Esophagus (tissue), 2 donors: ENCODE results near the gene MTRR. TPM values are rescaled to one million over a fixed set of nuclear protein-coding genes. Genes with fewer than 3 reads are reported as not detected.
A peak's percentile ranks its signal among the peaks of the same experiment; 100 is the strongest.

ENCODE experiments used
- H3K27ac ChIP-seq, 2 donors: one replicate each; pipeline ENCODE4 v1.5.1; 2013; ENCODE audit warnings: low read depth in 2 of 2, mild to moderate bottlenecking in 2 of 2, inconsistent platforms in 1 of 2, low read length in 1 of 2, moderate library complexity in 1 of 2
- H3K27me3 ChIP-seq, 2 donors: one replicate each; pipeline ENCODE4 v1.6.1; 2013; ENCODE audit warnings: low read length in 2 of 2, control low read depth in 1 of 2, mild to moderate bottlenecking in 1 of 2; ENCODE audit not compliant: insufficient read depth in 2 of 2, control insufficient read depth in 1 of 2
- H3K36me3 ChIP-seq, 2 donors: one replicate each; pipeline ENCODE4 v1.6.1; 2013; ENCODE audit warnings: low read length in 1 of 2; ENCODE audit not compliant: control insufficient read depth in 2 of 2, insufficient read depth in 2 of 2
- H3K4me1 ChIP-seq, 2 donors: one replicate each; pipeline ENCODE4 v1.6.1; 2013; ENCODE audit warnings: low read length in 1 of 2; ENCODE audit not compliant: control insufficient read depth in 2 of 2, insufficient read depth in 2 of 2
- H3K4me3 ChIP-seq, 2 donors: one replicate each; pipeline ENCODE4 v1.5.1; 2013; ENCODE audit warnings: low read length in 2 of 2, mild to moderate bottlenecking in 2 of 2, low read depth in 1 of 2, moderate library complexity in 1 of 2
- H3K9me3 ChIP-seq, 2 donors: one replicate each; pipeline ENCODE4 v1.6.1; 2013; ENCODE audit warnings: mild to moderate bottlenecking in 2 of 2, low read depth in 1 of 2, low read length in 1 of 2, moderate library complexity in 1 of 2; ENCODE audit not compliant: control insufficient read depth in 2 of 2, insufficient read depth in 1 of 2
- WGBS, 2 donors: extraction: QIAGEN DNeasy Blood & Tissue Kit; methylation state at CpG; one replicate each; pipeline ENCODE4 v1.1.7; 2013; 5-methylcytosine and 5-hydroxymethylcytosine counted together
- polyA plus RNA-seq, 2 donors: library from polyadenylated mRNA; stranded (reverse); fragments of 200-250 nt; gene quantifications; one replicate each; pipeline ENCODE4 v1.2.3, GENCODE V29; 2013
- donor health status: healthy with polysubstance abuse.
- donor health status: Bipolar disorder and iron deficiency.

Gene MTRR
- polyA plus RNA-seq, 2 donors, result 4.8 to 11.8 TPM

DNA sequence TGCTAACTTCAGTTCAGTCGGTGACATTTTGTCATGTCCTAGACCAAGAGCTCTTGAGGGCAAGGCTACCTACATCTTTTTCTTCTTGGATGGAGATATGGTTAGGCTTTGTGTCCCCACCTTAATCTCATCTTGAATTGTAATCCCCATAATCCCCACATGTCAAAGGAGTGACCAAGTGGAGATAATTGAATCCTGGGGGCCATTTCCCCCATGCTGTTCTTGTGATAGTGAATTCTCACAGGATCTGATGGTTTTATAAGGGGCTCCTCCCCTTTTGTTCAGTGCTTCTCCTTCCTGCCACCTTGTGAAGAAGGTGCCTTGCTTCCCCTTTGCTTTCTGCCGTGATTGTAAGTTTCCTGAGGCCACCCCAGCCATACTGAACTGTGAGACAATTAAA lies 16.0 kb upstream of the MTRR start:
- H3K27ac ChIP-seq, result no peak overlapping the region
- no peaks in the 10 kb centered on the region for H3K27me3 ChIP-seq
- no peak overlapping the region for H3K4me3 ChIP-seq
- WGBS, 2 donors, result 86 to 88% methylated on average over 2 of the region's 2 CpGs
- H3K9me3 ChIP-seq, result no peaks in the 10 kb centered on the region
- H3K36me3 ChIP-seq, result no peaks in the 10 kb centered on the region
- peaks cover 4 to 5% of the 10 kb centered on the region in 2 donors for H3K4me1 ChIP-seq

DNA sequence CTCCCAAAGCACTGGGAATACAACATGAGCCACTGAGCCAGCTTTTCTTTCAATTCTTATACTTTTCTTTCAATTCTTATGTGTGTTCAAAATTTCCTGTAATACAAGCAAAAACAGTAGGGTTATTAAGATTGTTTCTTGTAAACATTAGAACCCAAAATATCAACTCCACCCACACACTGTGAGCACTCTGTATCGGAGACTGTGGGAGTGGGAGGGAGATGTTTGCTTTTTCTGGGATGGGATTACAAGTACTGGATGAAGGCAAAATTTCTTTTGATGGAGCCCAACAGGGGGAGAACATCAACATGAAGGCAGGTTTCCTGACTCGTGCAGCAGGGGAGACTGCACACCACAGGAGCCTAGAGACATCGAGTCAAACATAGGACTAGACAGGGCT lies 13.3 kb upstream of the MTRR start:
- no peaks in the 10 kb centered on the region for H3K9me3 ChIP-seq
- no peak overlapping the region for H3K4me3 ChIP-seq
- WGBS, 2 donors, result 57 to 72% methylated on average over 3 of the region's 3 CpGs
- no peaks in the 10 kb centered on the region for H3K27me3 ChIP-seq
- H3K36me3 ChIP-seq, result peaks cover 2 to 5% of the 10 kb centered on the region in 2 donors
- peaks cover 0 to 2% of the 10 kb centered on the region in 2 donors for H3K4me1 ChIP-seq
- no peak overlapping the region for H3K27ac ChIP-seq

DNA sequence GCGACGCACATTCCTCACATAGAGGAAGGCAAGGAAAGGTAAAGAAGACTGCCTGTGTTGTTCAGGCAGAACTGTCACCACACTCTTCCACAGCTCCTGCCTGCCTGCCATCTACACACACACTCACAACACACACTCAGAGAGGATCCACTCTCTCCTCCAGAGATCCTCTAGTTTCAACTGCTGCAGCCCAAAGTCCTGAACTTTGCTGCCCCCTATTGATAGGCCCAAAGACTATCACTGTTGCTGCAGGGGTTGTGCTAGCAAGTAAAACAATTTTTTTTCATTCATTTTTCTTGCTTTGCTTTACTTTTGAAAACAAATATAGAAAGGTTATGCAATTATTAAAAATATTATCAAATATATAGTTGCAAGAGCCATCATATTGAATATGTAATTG lies 12.1 kb upstream of the MTRR start:
- no peak overlapping the region for H3K4me3 ChIP-seq
- WGBS, 2 donors, result 94 to 100% methylated on average over 2 of the region's 2 CpGs
- H3K36me3 ChIP-seq, result peaks cover 3 to 6% of the 10 kb centered on the region in 2 donors
- no peaks in the 10 kb centered on the region for H3K27me3 ChIP-seq
- peaks cover 0 to 2% of the 10 kb centered on the region in 2 donors for H3K4me1 ChIP-seq
- H3K27ac ChIP-seq, result no peak overlapping the region
- no peaks in the 10 kb centered on the region for H3K9me3 ChIP-seq

DNA sequence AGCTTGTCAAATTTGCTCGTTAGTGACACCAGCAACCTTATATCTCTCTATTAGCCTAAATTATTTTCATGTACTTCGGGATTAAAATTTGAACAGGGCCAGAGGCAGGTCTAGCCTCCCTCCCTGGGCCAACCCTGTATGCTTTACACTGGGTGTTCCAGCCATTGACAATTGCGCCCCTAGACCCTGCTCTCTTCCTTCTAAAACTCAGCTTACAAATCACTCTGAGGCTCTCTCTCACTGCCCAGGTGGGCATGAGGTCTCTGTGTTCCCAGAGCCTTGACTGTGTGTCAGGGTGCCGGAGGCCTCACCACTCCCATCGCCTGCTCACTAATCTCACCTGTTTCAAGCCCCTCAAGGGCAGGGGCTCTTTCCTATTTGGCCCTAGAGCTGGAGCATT lies 11.6 kb upstream of the MTRR start:
- no peaks in the 10 kb centered on the region for H3K27me3 ChIP-seq
- no peak overlapping the region for H3K4me3 ChIP-seq
- H3K9me3 ChIP-seq, result no peaks in the 10 kb centered on the region
- H3K36me3 ChIP-seq, result peaks cover 6% of the 10 kb centered on the region in 2 donors
- 84 to 85% methylated on average over 5 of the region's 5 CpGs for WGBS, 2 donors
- H3K4me1 ChIP-seq, result no peaks in the 10 kb centered on the region
- H3K27ac ChIP-seq, result no peak overlapping the region

DNA sequence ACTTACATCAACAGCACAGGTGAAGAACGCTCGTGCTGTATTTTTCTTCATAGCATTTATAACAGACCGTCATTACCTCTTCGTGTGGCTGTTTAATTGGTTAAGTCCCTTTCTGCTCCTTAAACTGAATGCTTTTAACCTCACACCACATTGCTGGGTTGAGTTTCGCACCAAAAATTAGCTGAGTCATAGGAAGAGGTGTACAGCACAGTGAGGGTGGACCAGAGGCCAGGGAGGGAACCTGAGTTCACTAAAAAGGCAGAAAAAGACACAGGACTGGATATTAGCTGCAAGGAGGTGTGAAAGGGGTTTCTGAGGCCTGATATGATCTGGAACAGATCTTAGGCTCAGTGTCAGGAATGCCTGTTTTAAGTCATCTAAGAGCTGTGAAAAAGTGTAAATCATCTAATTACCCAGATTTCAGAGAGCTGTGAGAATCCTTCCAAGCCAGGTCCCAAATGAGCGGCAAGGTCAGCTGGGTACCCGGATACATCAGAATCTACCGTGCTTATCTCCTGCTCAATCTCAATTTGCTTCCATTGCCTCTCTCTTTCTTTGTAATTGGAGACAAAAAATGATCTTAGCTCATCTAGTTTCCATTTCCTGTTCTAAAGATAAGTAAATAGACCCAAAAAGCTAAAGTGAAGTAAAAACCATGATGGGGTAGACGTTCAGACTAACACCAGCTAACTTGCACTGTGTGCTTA lies 10.9 kb upstream of the MTRR start:
- no peaks in the 10 kb centered on the region for H3K4me1 ChIP-seq
- 75 to 84% methylated on average over 9 of the region's 9 CpGs for WGBS, 2 donors
- H3K9me3 ChIP-seq, result no peaks in the 10 kb centered on the region
- no peaks in the 10 kb centered on the region for H3K27me3 ChIP-seq
- peaks cover 6% of the 10 kb centered on the region in 2 donors for H3K36me3 ChIP-seq
- H3K4me3 ChIP-seq, result no peak overlapping the region
- no peak overlapping the region for H3K27ac ChIP-seq

DNA sequence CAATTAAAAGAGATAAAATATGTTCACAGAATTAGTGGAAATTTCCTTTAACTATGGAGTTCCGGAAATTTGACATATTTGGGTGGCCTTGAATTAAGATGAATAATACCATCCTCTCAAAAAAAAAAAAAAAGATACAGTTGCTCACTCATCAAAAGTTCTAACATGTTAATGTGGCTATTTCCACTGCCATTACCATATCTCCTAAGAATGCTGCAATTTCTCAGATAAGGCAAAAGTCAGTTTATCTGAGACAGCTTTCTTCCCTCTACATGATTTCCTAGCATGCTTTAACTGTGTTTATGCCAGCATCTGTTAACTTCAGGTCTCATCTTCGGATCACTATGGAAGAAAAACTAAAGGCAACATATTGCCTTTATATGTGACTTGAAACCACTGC lies 2.8 kb upstream of the MTRR start:
- Histone ChIP-seq H3K27ac (no peak overlapping the region), H3K4me3 (no peak overlapping the region), H3K27me3 (no peaks in the 10 kb centered on the region), H3K4me1 (peaks cover 0 to 2% of the 10 kb centered on the region in 2 donors), H3K36me3 (peaks cover 0 to 4% of the 10 kb centered on the region in 2 donors), H3K9me3 (no peaks in the 10 kb centered on the region)
- 87 to 95% methylated on average over 2 of the region's 2 CpGs for WGBS, 2 donors

DNA sequence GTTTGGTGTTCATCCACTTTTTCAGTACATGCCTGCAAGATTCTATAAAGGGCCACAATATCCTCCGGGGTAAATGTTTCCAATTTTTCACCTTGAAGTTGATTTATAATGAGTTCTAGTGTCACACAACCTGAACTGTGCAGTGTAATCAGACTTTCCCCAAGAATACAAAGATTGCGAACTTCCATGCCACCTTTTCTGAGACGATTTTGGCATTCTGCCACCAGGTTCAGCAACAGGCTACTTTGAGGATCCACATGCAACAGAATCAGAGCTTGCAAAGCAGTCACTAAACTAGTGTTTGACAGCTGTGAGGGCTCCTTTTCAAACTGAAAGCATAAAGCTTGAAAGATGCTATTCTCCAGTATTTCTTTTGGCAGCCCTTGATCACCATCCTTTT lies 1.7 kb upstream of the MTRR start:
- peaks cover 0 to 2% of the 10 kb centered on the region in 2 donors for H3K4me1 ChIP-seq
- H3K27ac ChIP-seq, result no peak overlapping the region
- no peaks in the 10 kb centered on the region for H3K27me3 ChIP-seq
- no peaks in the 10 kb centered on the region for H3K36me3 ChIP-seq
- no peak overlapping the region for H3K4me3 ChIP-seq
- H3K9me3 ChIP-seq, result no peaks in the 10 kb centered on the region
- WGBS, 2 donors, result 71 to 72% methylated on average over 3 of the region's 3 CpGs

DNA sequence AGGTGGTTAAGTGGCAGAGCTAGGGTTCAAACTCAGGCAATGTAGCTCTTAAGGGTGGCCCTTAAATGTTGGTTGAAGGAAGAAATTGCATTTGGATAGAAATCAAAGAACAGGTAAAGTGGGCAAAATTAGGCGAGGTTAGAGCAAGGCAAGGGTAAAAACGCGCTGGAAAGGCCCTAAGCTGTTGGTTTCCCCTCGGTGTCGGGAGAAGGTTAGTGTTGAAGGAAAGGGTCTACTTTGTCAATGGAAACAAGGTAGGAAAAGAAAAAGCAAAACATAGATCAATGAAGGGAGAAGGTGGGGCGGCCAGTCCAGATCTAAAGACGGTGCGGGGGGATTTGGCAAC lies 548 bp upstream of the MTRR start:
- Histone ChIP-seq H3K27me3 (no peaks in the 10 kb centered on the region), H3K27ac (peak overlapping the region; percentile 39 to 48), H3K9me3 (no peaks in the 10 kb centered on the region), H3K4me3 (peak overlapping the region; percentile 68 to 96), H3K4me1 (peaks cover 0 to 2% of the 10 kb centered on the region in 2 donors), H3K36me3 (no peaks in the 10 kb centered on the region)
- WGBS, 2 donors, result 0 to 1% methylated on average over 8 of the region's 8 CpGs

DNA sequence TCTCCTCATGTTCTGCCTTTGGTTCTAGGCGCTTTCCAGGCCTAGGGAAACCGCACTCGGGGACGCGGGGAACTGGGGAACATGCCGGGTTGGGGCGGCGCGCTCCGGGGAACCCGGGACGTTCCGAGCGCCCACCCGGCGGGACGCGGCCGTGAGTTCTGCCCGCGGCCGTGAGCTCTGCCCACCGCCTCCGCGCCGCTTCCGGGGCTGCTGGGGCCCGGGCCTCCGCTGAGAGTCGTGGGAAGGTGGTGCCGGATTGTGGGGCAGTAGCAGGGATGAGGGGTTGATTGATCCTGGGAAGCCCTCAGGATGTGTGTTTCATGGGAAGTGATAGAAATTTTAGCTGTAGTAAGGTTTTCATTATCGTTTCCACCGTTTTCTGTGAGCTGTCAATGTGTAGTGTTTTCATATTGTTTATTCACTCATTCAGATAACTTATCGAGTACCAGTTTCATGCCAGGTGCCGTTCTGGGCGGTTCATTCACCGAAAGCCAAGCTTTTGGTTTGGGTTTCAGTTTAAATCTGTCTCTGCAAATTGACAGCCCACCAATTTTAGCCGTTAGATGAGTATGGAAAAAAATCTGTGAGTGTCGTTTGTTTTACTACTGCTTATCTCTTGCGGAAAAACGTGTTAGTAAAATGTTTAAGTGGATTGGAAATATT lies 657 bp downstream of the MTRR start:
- peak overlapping the region; percentile 68 to 96 for H3K4me3 ChIP-seq
- H3K9me3 ChIP-seq, result no peaks in the 10 kb centered on the region
- peak overlapping the region; percentile 45 to 68 for H3K27ac ChIP-seq
- no peaks in the 10 kb centered on the region for H3K36me3 ChIP-seq
- no peaks in the 10 kb centered on the region for H3K27me3 ChIP-seq
- H3K4me1 ChIP-seq, result peaks cover 0 to 2% of the 10 kb centered on the region in 2 donors
- 1% methylated on average over 41 of the region's 41 CpGs for WGBS, 2 donors

DNA sequence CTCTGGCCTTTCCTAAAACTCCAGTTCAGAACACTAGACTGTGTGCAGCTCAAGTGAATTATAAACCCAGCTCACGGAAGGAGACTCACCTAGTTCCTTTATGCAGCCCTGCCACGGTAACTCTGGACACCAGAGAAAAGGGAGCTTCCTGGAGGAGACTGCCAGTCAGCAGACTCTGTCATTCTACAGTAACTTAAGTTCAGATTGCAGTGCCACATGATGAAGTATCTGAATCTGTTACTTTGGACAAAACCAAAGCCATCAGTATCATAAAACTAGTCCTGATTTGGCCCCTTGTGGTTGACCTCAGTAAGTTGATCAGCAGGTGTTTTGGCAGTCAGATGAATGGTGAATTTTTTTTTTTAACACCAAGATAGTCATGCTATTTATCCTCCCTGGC lies 2.7 kb downstream of the MTRR start:
- Histone ChIP-seq H3K9me3 (no peaks in the 10 kb centered on the region), H3K4me1 (peaks cover 0 to 2% of the 10 kb centered on the region in 2 donors), H3K27ac (no peak overlapping the region), H3K27me3 (no peaks in the 10 kb centered on the region), H3K36me3 (peaks cover 0 to 4% of the 10 kb centered on the region in 2 donors), H3K4me3 (no peak overlapping the region)
- 68 to 80% methylated on average over 2 of the region's 2 CpGs for WGBS, 2 donors
